HEK293 (cell line): Measurements from ENCODE around the gene SS18L1.

ENCODE experiments used
- CTCF ChIA-PET: fragments of 350-600 bp; formaldehyde crosslinking; extraction: SDS; loops from one replicate; lab custom pipeline; 2021; ENCODE audit warnings: antibody characterized with exemption; lab: Yijun Ruan, JAX
- POLR2A ChIA-PET: fragments of 300-600 bp; formaldehyde crosslinking; extraction: SDS; loops from one replicate; lab custom pipeline; 2020; ENCODE audit warnings: antibody characterized with exemption, inconsistent platforms; lab: Yijun Ruan, JAX
- H3K27ac ChIP-seq: fragments of 200-500 bp; sonication (Bioruptor generic); 2 replicates; pipeline ENCODE4 v1.5.1; 2014; ENCODE audit warnings: low read depth, low read length, control low read depth, inconsistent platforms; ENCODE audit errors: extremely low read depth
- H3K36me3 ChIP-seq, 2 experiments: fragments of 200-500 bp in 1 of 2; sonication (Bioruptor generic) in 1 of 2; 1 replicate in 1 of 2; 2 replicates in 1 of 2; pipeline ENCODE4 v1.5.1; 2014 to 2017; ENCODE audit warnings: inconsistent platforms in 2 of 2, low read length in 2 of 2; ENCODE audit not compliant: control insufficient read depth in 2 of 2, insufficient read depth in 1 of 2
- H3K4me1 ChIP-seq: fragments of 200-500 bp; sonication (Bioruptor generic); 2 replicates; pipeline ENCODE4 v1.5.1; 2014; ENCODE audit warnings: mild to moderate bottlenecking, low read length, inconsistent platforms; ENCODE audit not compliant: control insufficient read depth, insufficient read depth
- H3K4me3 ChIP-seq: 2 replicates; pipeline ENCODE4 v1.5.1; 2011; ENCODE audit warnings: low read depth, mild to moderate bottlenecking, control low read depth, low read length, moderate library complexity
- H3K9me3 ChIP-seq: fragments of 200-500 bp; sonication (Bioruptor generic); 2 replicates; pipeline ENCODE4 v1.5.1; 2014; ENCODE audit warnings: low read depth, low read length, inconsistent platforms; ENCODE audit not compliant: control insufficient read depth, insufficient read depth
- BCL11A ChIP-seq: fragments of 450-650 bp; formaldehyde crosslinking; IDR thresholded peaks from 2 replicates; pipeline ENCODE4 v1.5.1; 2016; ENCODE audit warnings: low read depth, missing biosample characterization, missing genetic modification characterization
- EGR2 ChIP-seq: fragments of 450-650 bp; formaldehyde crosslinking; IDR thresholded peaks from 2 replicates; pipeline ENCODE4 v1.5.1; 2016; ENCODE audit warnings: low read depth, missing biosample characterization, missing genetic modification characterization
- SCRT1 ChIP-seq: fragments of 450-650 bp; formaldehyde crosslinking; IDR thresholded peaks from 2 replicates; pipeline ENCODE4 v1.5.1; 2016; ENCODE audit warnings: missing biosample characterization, missing genetic modification characterization, borderline replicate concordance
- ZFHX2 ChIP-seq: fragments of 450-650 bp; formaldehyde crosslinking; conservative IDR thresholded peaks from 2 replicates; pipeline ENCODE4 v1.5.1; 2016; ENCODE audit warnings: missing biosample characterization, missing genetic modification characterization
- ZFP69B ChIP-seq: fragments of 450-650 bp; formaldehyde crosslinking; IDR thresholded peaks from 2 replicates; pipeline ENCODE4 v1.5.1; 2016; ENCODE audit warnings: missing biosample characterization, missing genetic modification characterization
- ZNF416 ChIP-seq: fragments of 450-650 bp; formaldehyde crosslinking; IDR thresholded peaks from 2 replicates; pipeline ENCODE4 v1.5.1; 2016; ENCODE audit warnings: missing biosample characterization, missing genetic modification characterization
- ZNF600 ChIP-seq: fragments of 450-650 bp; formaldehyde crosslinking; IDR thresholded peaks from 2 replicates; pipeline ENCODE4 v1.5.1; 2016; ENCODE audit warnings: missing biosample characterization, missing genetic modification characterization
- ZNF626 ChIP-seq: fragments of 450-650 bp; sonication (Bioruptor Pico); formaldehyde crosslinking; IDR thresholded peaks from 2 replicates; pipeline ENCODE4 v1.5.1; 2018; ENCODE audit warnings: missing biosample characterization, missing genetic modification characterization, inconsistent platforms
- TF ChIP-seq, protein P1 (sequence below): fragments of 450-650 bp; formaldehyde crosslinking; IDR thresholded peaks from 2 replicates; pipeline ENCODE4 v1.5.1; 2016; ENCODE audit warnings: missing biosample characterization, missing genetic modification characterization, borderline replicate concordance
- TF ChIP-seq, protein P2 (sequence below): fragments of 450-650 bp; formaldehyde crosslinking; IDR thresholded peaks from 2 replicates; pipeline ENCODE4 v1.5.1; 2016; ENCODE audit warnings: missing biosample characterization, missing genetic modification characterization

Gene SS18L1

DNA sequence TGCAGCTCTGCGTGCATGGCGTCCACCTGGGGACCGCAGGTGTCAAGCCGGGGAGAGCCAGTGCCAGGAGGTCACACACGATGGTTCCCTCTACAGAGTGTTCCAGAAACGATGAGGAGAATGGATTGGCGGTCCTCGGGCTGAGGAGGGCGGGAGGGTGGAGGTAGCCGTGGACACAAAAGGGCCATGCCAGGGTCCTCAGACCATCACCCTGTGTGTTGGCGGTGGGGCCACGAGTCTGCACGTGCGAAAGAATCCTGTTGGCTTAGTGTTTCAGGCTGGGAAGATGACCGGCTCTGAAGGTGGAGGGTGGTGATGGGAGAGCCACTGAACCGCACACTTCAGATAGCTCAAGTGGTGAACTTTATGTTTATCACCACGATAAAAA is 62.8 kb downstream of the SS18L1 start (continued):
- TF ChIP-seq ZFP69B (no peak), ZNF626 (tag by site-specific recombination) (no peak), BCL11A (tag by site-specific recombination) (no peak), SCRT1 (tag by site-specific recombination) (no peak)
- TF ChIP-seq, protein P1, sequence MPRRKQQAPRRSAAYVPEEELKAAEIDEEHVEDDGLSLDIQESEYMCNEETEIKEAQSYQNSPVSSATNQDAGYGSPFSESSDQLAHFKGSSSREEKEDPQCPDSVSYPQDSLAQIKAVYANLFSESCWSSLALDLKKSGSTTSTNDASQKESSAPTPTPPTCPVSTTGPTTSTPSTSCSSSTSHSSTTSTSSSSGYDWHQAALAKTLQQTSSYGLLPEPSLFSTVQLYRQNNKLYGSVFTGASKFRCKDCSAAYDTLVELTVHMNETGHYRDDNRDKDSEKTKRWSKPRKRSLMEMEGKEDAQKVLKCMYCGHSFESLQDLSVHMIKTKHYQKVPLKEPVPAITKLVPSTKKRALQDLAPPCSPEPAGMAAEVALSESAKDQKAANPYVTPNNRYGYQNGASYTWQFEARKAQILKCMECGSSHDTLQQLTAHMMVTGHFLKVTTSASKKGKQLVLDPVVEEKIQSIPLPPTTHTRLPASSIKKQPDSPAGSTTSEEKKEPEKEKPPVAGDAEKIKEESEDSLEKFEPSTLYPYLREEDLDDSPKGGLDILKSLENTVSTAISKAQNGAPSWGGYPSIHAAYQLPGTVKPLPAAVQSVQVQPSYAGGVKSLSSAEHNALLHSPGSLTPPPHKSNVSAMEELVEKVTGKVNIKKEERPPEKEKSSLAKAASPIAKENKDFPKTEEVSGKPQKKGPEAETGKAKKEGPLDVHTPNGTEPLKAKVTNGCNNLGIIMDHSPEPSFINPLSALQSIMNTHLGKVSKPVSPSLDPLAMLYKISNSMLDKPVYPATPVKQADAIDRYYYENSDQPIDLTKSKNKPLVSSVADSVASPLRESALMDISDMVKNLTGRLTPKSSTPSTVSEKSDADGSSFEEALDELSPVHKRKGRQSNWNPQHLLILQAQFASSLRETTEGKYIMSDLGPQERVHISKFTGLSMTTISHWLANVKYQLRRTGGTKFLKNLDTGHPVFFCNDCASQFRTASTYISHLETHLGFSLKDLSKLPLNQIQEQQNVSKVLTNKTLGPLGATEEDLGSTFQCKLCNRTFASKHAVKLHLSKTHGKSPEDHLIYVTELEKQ (tag by site-specific recombination), result no peak

DNA sequence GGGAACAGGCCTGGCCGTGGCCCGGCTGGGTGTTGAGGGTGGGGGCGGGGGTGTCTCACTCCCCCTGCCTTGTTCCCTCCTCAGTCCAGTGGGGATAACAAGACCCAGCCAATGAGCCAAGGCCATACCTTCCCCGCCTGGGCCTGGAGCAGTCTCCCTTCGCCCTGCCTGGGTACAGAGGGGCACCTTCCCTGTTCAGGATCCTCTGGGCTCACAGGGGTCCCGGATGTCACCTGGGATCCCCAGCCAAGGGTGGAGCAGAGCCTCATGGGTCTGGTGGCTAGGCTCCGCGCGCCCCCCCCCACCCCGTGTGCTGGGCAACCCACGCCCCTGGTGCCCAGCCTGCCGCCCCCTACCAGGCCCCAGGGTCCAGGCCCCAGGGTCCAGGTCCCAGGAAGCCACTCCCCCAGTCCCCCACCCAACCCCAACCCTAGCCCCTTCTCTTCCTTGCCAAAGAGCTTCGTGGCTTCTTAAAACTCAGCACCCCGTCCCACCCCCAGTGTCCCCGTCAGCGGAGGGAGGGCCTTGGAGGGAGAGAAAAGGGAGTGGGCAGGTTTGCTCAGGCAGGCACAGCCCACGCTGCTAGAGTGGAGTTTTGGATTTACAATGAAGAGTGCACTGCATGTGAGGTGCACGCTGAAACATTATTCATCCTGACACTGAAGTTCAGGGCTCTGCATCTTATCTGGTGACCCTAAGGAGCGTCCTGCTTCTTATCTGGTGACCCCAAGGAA is 64.7 kb downstream of the SS18L1 start:
- H3K36me3 ChIP-seq, result peaks cover 0 to under 1% of the 10 kb centered on the region in 2 experiments; a peak in 1 of 3 replicates
- TF ChIP-seq ZFHX2 (tag by site-specific recombination) (peak; percentile 50), EGR2 (tag by site-specific recombination) (0 out of 2 replicates have a peak, but pooled peaks have one; percentile 24)
- TF ChIP-seq, protein P2, sequence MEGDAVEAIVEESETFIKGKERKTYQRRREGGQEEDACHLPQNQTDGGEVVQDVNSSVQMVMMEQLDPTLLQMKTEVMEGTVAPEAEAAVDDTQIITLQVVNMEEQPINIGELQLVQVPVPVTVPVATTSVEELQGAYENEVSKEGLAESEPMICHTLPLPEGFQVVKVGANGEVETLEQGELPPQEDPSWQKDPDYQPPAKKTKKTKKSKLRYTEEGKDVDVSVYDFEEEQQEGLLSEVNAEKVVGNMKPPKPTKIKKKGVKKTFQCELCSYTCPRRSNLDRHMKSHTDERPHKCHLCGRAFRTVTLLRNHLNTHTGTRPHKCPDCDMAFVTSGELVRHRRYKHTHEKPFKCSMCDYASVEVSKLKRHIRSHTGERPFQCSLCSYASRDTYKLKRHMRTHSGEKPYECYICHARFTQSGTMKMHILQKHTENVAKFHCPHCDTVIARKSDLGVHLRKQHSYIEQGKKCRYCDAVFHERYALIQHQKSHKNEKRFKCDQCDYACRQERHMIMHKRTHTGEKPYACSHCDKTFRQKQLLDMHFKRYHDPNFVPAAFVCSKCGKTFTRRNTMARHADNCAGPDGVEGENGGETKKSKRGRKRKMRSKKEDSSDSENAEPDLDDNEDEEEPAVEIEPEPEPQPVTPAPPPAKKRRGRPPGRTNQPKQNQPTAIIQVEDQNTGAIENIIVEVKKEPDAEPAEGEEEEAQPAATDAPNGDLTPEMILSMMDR (tag by site-specific recombination), result no peak
- no peaks in the 10 kb centered on the region for H3K4me1 ChIP-seq
- no peak overlapping the region for H3K4me3 ChIP-seq
- no peaks in the 10 kb centered on the region for H3K9me3 ChIP-seq
- ChIA-PET CTCF (no interaction called here), POLR2A (no interaction called here)
- no peak overlapping the region for H3K27ac ChIP-seq

DNA sequence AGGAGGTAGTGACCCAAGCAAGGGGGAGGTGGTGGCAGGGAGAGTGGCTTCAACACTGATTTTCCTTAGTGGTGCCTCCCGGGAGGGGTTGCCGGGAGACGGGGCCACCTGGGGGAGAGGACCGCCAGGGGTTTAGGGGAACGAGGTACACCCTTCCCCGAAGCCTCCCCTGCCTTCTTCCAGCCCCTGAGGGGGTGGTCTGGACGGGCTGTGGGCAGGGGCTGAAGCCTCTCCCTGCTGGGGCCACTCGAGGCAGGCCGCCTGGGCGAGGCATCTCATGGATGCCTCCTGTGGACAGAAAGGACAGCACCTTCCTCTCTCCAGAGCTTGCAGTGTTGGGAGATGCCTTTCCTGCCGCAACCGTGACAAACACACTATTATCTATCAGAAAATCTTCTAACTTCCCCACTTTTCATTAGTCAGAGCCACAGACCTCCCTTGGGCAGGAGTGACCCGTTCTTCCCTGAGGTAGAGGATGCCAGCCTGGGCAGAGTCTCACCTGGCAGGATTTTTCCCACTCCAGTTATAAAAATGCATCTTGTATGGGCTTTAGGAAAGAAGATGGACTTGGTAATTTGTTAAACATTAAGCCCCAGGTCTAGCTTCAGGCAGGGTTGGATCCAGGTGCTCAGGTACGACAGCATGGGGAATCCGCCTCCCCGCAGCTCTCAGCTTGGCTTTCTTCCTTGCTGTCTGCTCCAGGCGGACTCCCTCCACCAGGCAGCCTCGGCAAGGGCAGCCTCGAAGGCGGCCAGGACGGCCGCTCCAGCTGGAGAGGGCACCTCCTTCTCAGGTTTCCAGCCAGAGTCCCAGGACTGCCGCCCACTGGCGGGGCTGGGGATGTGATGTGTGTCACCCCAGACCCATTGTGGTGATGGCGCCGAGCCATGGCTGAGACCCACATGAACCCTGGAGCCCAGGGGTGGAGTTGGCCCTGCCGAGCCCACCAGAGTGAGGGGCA is 65.5 kb downstream of the SS18L1 start:
- no peaks in the 10 kb centered on the region for H3K9me3 ChIP-seq
- CTCF ChIA-PET, result no interaction called here
- H3K4me1 ChIP-seq, result no peaks in the 10 kb centered on the region
- H3K36me3 ChIP-seq, result no peaks in the 10 kb centered on the region
- POLR2A ChIA-PET, result no interaction called here
- H3K27ac ChIP-seq, result no peak overlapping the region
- TF ChIP-seq, protein P2 (tag by site-specific recombination), result peak; percentile 51
- TF ChIP-seq ZNF416 (tag by site-specific recombination) (no peak), ZNF600 (tag by site-specific recombination) (peak; percentile 29; the same call in 1 of the 2 replicates), ZFHX2 (tag by site-specific recombination) (peak; percentile 42)
- no peak overlapping the region for H3K4me3 ChIP-seq
